ENCODE measurements around the gene GDPD5.

Gene GDPD5

DNA sequence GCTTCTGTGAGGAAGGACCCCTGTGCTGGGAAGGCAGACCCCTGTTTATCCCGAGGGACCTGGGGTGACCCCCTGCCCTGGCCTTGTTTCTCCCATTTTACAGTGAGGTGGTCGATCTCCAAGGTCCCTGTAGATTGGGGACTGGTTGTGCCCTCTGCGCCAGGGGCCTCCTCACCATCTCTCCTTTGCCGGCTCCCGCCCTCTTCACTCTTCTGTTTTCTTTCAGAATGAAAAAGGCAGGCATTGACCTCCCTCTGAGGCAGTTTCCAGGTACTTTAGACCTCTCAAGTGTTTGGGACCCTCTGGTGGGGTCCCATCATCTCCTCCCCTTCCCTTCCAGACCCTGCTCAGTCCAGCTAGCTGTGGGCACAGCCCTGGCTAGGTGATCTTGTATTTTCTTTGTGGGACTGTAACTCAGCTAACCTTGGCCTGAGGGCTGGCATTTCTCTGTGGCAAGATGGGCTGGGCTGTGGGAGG lies 37.8 kb upstream of the GDPD5 start:
- POLR2A ChIA-PET = no interaction called here
- no peak for DNase-seq (ENCODE audit: extremely low spot score)
- CTCF ChIA-PET = interaction anchor here (0.7 to 3.6 kb wide), 4 partner anchors 12 to 119 kb away, joined by 3 to 23 read pairs (median 4); no protein-coding TSS in a partner anchor
- TF ChIP-seq, protein P1, sequence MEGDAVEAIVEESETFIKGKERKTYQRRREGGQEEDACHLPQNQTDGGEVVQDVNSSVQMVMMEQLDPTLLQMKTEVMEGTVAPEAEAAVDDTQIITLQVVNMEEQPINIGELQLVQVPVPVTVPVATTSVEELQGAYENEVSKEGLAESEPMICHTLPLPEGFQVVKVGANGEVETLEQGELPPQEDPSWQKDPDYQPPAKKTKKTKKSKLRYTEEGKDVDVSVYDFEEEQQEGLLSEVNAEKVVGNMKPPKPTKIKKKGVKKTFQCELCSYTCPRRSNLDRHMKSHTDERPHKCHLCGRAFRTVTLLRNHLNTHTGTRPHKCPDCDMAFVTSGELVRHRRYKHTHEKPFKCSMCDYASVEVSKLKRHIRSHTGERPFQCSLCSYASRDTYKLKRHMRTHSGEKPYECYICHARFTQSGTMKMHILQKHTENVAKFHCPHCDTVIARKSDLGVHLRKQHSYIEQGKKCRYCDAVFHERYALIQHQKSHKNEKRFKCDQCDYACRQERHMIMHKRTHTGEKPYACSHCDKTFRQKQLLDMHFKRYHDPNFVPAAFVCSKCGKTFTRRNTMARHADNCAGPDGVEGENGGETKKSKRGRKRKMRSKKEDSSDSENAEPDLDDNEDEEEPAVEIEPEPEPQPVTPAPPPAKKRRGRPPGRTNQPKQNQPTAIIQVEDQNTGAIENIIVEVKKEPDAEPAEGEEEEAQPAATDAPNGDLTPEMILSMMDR (IDR thresholded peaks at IDR 0.05; ENCODE audit: control extremely low read depth, extremely low read depth, low read depth, missing control alignments) = no peak

DNA sequence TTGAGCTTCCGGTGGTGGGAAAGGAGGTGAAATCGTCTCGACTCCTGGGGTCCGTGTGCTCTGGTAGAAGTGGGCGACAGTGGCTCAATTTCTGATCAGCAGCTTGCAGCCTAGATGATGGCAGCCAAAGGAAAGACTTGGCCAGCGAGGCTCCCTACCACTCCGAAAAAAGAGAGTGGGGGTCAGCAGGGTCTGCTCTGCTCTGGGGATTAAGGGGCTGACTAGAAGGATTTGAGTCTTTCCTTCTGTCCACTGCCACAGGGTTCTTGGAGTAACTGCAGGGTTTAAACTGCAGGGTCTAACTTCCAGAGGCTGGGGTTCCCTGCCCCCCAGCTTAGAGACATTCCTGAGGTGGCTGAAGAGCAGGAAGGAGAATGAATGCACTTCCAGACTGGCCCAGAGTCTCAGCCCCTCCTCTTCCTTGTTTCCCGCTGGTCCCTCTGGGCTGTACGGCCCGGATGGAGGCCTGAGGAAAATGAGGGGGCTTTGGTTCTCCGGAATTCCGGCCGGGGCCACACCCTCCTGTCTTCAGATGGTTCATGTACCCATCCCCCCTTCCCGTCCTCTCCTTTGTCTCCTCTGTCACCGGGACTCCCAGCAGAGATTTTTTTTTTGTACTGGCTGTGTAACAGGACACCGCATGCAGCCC lies 37.2 kb upstream of the GDPD5 start:
- ChIA-PET CTCF (interaction anchor here (1.0 to 3.6 kb wide), 2 partner anchors 13 to 30 kb away, joined by 3 to 23 read pairs; no protein-coding TSS in a partner anchor), POLR2A (interaction anchor here (1.3 kb wide), 2 partner anchors 9 to 163 kb away, joined by 3 to 4 read pairs; no protein-coding TSS in a partner anchor)
- no peak for DNase-seq (ENCODE audit: extremely low spot score)
- TF ChIP-seq, protein P1 (IDR thresholded peaks at IDR 0.05; ENCODE audit: control extremely low read depth, extremely low read depth, low read depth, missing control alignments) = no peak

DNA sequence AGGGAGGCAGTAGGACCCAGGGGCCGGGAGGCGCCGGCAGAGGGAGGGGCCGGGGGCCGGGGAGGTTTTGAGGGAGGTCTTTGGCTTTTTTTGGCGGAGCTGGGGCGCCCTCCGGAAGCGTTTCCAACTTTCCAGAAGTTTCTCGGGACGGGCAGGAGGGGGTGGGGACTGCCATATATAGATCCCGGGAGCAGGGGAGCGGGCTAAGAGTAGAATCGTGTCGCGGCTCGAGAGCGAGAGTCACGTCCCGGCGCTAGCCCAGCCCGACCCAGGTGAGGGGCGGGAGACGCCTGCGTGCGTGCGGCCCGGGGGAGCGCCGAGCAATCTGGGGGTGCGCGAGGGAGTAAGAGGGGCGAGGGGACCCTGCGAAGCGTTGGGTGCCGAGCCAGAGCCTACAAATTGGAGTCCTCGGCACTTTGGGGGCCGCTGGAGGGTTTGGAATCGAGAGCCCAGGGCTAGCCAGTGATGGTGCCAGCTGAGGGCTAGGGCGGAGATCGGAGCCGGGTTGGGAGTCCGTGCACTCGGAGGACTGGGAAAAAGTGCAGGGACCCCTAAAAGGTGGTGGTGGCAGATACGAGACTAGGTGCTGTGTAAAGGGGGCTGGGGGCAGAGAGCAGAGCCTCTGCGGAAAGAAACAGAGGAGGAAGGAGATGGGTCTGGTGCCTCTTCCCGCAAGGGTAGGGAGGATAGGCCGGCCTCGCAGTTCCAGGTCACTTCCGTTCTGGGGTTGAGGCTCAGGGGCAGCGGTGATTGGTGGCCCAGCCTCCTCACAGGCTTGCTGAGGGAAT lies 36.5 kb upstream of the GDPD5 start, which contains the start of gene SERPINH1:
SERPINH1 (plus strand) TSS at position 206 of the 788 bp plus-strand sequence. CDS start 4,097 bp downstream, outside the sequence.
- ChIA-PET POLR2A (interaction anchor here (0.6 to 1.3 kb wide), 3 partner anchors 8 to 162 kb away, joined by 3 to 4 read pairs (median 3); no protein-coding TSS in a partner anchor), CTCF (interaction anchor here (1.0 to 2.1 kb wide), 3 partner anchors 14 to 30 kb away, joined by 3 to 5 read pairs (median 4); no protein-coding TSS in a partner anchor)
- TF ChIP-seq, protein P1 (IDR thresholded peaks at IDR 0.05; ENCODE audit: control extremely low read depth, extremely low read depth, low read depth, missing control alignments) = no peak
- peak; percentile 90 for DNase-seq (ENCODE audit: extremely low spot score)

DNA sequence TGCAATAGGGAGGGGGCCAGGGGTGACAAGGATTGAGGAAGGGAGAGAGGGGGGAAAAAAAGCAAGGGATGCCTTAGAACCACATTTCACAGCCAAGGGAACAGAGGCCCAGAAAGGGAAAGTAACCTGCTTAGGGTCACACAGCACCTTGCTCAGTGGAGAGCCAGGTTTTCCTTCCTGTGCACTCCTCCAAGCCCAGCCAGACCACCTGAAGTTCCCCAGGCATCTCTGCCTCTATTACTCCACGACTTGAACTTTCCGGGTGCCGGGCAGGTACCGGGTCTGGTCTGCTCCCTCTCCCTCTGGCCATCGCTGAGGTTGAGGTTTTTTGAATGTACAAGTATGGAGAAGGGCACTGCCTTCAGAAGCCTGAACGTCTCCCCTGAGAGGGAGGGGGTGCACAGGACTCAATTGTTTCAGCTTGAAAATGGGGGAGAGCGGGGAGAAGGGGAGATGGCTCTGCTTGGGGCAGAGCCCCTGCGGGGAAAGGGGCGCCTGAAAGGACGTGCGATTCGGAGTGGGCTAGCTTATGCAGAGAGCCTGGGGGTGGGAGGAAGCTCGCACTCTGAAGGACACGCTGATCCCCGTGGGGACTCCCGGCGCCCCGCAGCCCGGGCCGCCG lies 35.8 kb upstream of the GDPD5 start:
- no peak for DNase-seq (ENCODE audit: extremely low spot score)
- CTCF ChIA-PET = interaction anchor here (1.0 to 2.1 kb wide), 4 partner anchors 15 to 36 kb away, joined by 3 to 5 read pairs (median 4); no protein-coding TSS in a partner anchor
- TF ChIP-seq, protein P1 (IDR thresholded peaks at IDR 0.05; ENCODE audit: control extremely low read depth, extremely low read depth, low read depth, missing control alignments) = no peak
- POLR2A ChIA-PET = interaction anchor here (0.6 to 1.3 kb wide), 2 partner anchors 7 to 136 kb away, joined by 3 to 4 read pairs; no protein-coding TSS in a partner anchor

DNA sequence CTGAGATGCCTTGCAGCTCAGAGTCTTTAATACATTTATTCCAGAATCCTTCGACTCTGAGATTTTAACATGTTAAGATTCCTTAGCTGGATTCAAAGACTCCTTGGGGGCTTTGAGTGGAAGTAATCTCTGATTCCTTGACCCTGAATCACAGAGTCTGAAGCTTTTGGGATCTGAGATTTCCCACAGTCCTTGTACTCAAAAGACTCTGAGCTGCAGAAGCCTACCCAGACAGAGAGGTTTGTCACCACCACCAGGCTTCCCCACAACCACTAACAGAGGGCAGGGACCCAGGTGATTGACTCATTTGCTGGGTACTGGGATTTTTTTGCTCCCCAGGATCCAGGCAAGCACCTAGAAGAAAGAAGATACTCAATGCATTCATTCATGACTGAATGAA lies 34.9 kb upstream of the GDPD5 start:
- DNase-seq (ENCODE audit: extremely low spot score) = no peak
- POLR2A ChIA-PET = no interaction called here
- CTCF ChIA-PET = interaction anchor here (1.0 to 2.1 kb wide), 6 partner anchors 9 to 152 kb away, joined by 3 to 5 read pairs (median 4); no protein-coding TSS in a partner anchor
- TF ChIP-seq, protein P1 (IDR thresholded peaks at IDR 0.05; ENCODE audit: control extremely low read depth, extremely low read depth, low read depth, missing control alignments) = no peak
